ENCODE results near the gene ELF5. TPM values are rescaled to one million over a fixed set of nuclear protein-coding genes. Genes with fewer than 3 reads are reported as not detected.

ELF5 gene
- total RNA-seq, 1 donor from 2014 or later, result 2.2 TPM

GRCh38 chr11:34509336-34509876, 4.2 kb downstream of the ELF5 start:
- Mint-ChIP-seq H3K4me1 (peaks cover 17% of the 10 kb centered on the region), H3K9me3 (no peaks in the 10 kb centered on the region), H3K27me3 (ENCODE audit: low read depth) (no peaks in the 10 kb centered on the region), H3K36me3 (no peaks in the 10 kb centered on the region), H3K27ac (no peak overlapping the region), H3K4me3 (no peak overlapping the region)
- TF ChIP-seq CTCF (IDR thresholded peaks at IDR 0.05; ENCODE audit: unreplicated experiment), result no peak
- no peak for DNase-seq (ENCODE audit: low spot score in 2 of 2, unreplicated experiment in 2 of 2)

- Mint-ChIP-seq H3K4me3 (no peak overlapping the region), H3K27ac (no peak overlapping the region), H3K4me1 (peaks cover 8% of the 10 kb centered on the region), H3K27me3 (ENCODE audit: low read depth) (no peaks in the 10 kb centered on the region), H3K36me3 (no peaks in the 10 kb centered on the region), H3K9me3 (no peaks in the 10 kb centered on the region)
- TF ChIP-seq CTCF (IDR thresholded peaks at IDR 0.05; ENCODE audit: unreplicated experiment), result no peak
- DNase-seq (ENCODE audit: low spot score in 2 of 2, unreplicated experiment in 2 of 2), result no peak
Observed at GRCh38 chr11:34508524-34508923, 5.1 kb downstream of the ELF5 start.

GRCh38 chr11:34507610-34508009, 6.0 kb downstream of the ELF5 start:
- H3K4me3 Mint-ChIP-seq, result no peak overlapping the region
- no peaks in the 10 kb centered on the region for H3K9me3 Mint-ChIP-seq
- H3K36me3 Mint-ChIP-seq, result no peaks in the 10 kb centered on the region
- H3K27ac Mint-ChIP-seq, result no peak overlapping the region
- no peak for DNase-seq (ENCODE audit: low spot score in 2 of 2, unreplicated experiment in 2 of 2)
- H3K4me1 Mint-ChIP-seq, result peaks cover 1% of the 10 kb centered on the region
- no peaks in the 10 kb centered on the region for H3K27me3 Mint-ChIP-seq (ENCODE audit: low read depth)
- no peak for TF ChIP-seq CTCF (IDR thresholded peaks at IDR 0.05; ENCODE audit: unreplicated experiment)

GRCh38 chr11:34507156-34507555, 6.4 kb downstream of the ELF5 start:
- no peak overlapping the region for H3K27ac Mint-ChIP-seq
- no peak for DNase-seq (ENCODE audit: low spot score in 2 of 2, unreplicated experiment in 2 of 2)
- TF ChIP-seq CTCF (IDR thresholded peaks at IDR 0.05; ENCODE audit: unreplicated experiment), result no peak
- H3K4me1 Mint-ChIP-seq, result peaks cover 1% of the 10 kb centered on the region
- H3K4me3 Mint-ChIP-seq, result no peak overlapping the region
- no peaks in the 10 kb centered on the region for H3K9me3 Mint-ChIP-seq
- H3K27me3 Mint-ChIP-seq (ENCODE audit: low read depth), result no peaks in the 10 kb centered on the region
- no peaks in the 10 kb centered on the region for H3K36me3 Mint-ChIP-seq

GRCh38 chr11:34505874-34506273, 7.7 kb downstream of the ELF5 start:
- peaks cover 11% of the 10 kb centered on the region for H3K4me1 Mint-ChIP-seq
- no peaks in the 10 kb centered on the region for H3K36me3 Mint-ChIP-seq
- no peak for DNase-seq (ENCODE audit: low spot score in 2 of 2, unreplicated experiment in 2 of 2)
- H3K4me3 Mint-ChIP-seq, result no peak overlapping the region
- H3K9me3 Mint-ChIP-seq, result no peaks in the 10 kb centered on the region
- H3K27me3 Mint-ChIP-seq (ENCODE audit: low read depth), result no peaks in the 10 kb centered on the region
- no peak overlapping the region for H3K27ac Mint-ChIP-seq
- no peak for TF ChIP-seq CTCF (IDR thresholded peaks at IDR 0.05; ENCODE audit: unreplicated experiment)

- H3K27ac Mint-ChIP-seq, result no peak overlapping the region
- peaks cover 16% of the 10 kb centered on the region for H3K4me1 Mint-ChIP-seq
- TF ChIP-seq CTCF (IDR thresholded peaks at IDR 0.05; ENCODE audit: unreplicated experiment), result no peak
- no peak overlapping the region for H3K4me3 Mint-ChIP-seq
- no peaks in the 10 kb centered on the region for H3K36me3 Mint-ChIP-seq
- H3K27me3 Mint-ChIP-seq (ENCODE audit: low read depth), result no peaks in the 10 kb centered on the region
- no peak for DNase-seq (ENCODE audit: low spot score in 2 of 2, unreplicated experiment in 2 of 2)
- H3K9me3 Mint-ChIP-seq, result no peaks in the 10 kb centered on the region
Observed at GRCh38 chr11:34502949-34503348, 10.6 kb downstream of the ELF5 start.

All from mesothelial cell of epicardium (in vitro differentiated cells).